ENCODE data around the gene KIF16B. TPM values are rescaled to one million over a fixed set of nuclear protein-coding genes. Genes with fewer than 3 reads are reported as not detected.

Gene KIF16B
- polyA plus RNA-seq, 5 donors = 9.8 to 12.6 (median 10.9) TPM

- DNase-seq = no peak
Observed at GRCh38 chr20:16295534-16295933, 277.7 kb downstream of the KIF16B start.

GRCh38 chr20:16293590-16293989 is 279.7 kb downstream of the KIF16B start:
- DNase-seq = no peak

- no peak for DNase-seq
Observed at GRCh38 chr20:16292226-16292880, 280.9 kb downstream of the KIF16B start.

- DNase-seq = no peak
Observed at GRCh38 chr20:16290358-16290757, 282.9 kb downstream of the KIF16B start.

GRCh38 chr20:16287776-16288175 is 285.5 kb downstream of the KIF16B start:
- DNase-seq = no peak

- DNase-seq = no peak
Observed at GRCh38 chr20:16286601-16287000, 286.6 kb downstream of the KIF16B start.

GRCh38 chr20:16284385-16285100 is 288.7 kb downstream of the KIF16B start:
- no peak for DNase-seq

- DNase-seq = no peak
Observed at GRCh38 chr20:16283978-16284377, 289.3 kb downstream of the KIF16B start.

- no peak for DNase-seq
Observed at GRCh38 chr20:16283307-16283706, 289.9 kb downstream of the KIF16B start.

DNA sequence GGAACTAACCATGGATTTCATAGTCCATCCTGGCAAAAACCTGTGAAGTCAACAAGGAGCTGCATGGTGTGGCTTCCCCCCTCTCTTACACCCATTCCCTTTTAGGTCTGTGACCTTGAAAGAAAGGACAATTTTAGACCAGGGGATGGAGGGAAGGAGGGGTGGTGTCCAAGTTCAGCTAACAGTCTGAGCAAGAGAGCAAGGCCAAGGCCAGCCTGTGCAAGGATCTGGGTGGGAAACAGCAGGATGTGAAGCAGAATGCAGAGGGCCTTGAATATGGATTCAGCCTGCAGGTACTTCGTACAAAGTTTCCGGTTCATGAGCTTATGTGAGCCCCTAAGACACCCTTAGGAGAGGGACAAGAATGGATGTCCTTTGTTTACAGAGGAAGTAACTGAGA is 293.0 kb downstream of the KIF16B start:
- DNase-seq = no peak

- no peak for DNase-seq
Observed at GRCh38 chr20:16279320-16279719, 293.9 kb downstream of the KIF16B start.

- peak; percentile 27 to 40 for DNase-seq
Observed at GRCh38 chr20:16273812-16274555, 299.3 kb downstream of the KIF16B start.

DNA sequence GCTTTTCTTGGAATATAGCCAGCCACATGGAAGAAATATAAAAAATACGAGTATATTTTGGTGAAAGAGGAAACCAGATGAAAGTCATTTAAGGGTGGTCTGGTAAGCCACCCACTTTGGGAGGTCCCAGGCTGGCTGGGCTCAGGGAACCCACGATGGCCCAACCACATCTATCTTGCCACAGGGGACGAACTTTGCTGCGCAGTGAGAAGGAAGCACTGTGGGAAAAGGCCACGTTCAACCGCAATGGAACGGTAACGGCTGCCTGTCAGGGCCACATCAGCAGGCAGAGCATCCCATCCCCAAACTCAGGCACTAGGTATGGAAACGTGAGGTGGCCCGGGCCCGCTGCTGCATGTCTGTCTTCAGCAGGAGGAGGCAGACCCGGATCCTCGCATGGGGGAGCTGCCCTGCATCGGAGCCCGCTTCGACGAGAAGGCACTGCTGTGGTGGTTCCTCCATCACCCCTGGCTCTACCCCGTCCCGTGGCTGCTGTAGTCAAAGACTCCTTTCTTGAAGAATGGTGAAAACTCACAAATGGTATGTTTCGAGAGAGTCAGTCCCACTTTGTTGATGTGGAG is 300.4 kb downstream of the KIF16B start:
- DNase-seq = no peak

DNA sequence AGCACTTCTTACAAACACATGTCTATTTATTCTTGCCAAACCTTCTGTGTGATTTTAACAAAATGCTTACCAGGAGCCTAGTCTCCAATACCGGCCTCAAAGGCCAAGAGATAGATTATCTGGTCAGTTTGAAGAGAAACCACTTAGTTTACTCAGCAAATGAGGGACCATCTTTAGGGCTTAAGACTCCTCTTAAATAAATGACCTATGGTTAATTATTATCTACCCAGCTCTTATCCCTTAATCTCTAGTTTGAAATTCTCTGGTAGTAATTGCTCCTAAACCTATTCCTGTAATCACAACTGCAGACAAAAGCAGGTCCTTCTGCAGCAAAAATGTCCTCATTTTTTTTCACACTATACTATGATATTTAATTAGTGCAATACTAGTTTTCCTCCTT is 301.8 kb downstream of the KIF16B start:
- DNase-seq = no peak

DNA sequence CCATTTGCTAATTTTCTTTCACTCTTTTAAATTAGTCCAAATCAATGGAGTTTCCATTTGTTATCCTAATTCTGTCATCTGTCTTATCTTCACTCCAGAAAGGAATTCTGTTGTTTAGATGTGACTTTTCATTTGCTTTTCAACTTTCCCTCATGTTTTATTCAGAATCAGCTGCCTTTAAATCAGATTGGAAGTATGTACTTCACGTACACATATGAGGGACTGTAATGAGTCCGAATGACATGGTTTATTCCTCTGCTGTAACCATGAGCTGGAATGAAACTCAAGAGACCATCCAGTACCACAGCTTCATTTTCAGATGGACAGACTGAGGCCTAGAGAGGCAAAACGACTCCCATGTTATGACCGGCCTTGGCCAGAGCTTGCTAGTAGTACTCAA is 302.3 kb downstream of the KIF16B start:
- DNase-seq = no peak

GRCh38 chr20:16270314-16270931 is 302.8 kb downstream of the KIF16B start:
- DNase-seq = no peak

GRCh38 chr20:16267526-16267925 is 305.7 kb downstream of the KIF16B start:
- no peak for DNase-seq

GRCh38 chr20:16265334-16265733 is 307.9 kb downstream of the KIF16B start:
- no peak for DNase-seq

GRCh38 chr20:16263582-16263981 is 309.7 kb downstream of the KIF16B start:
- DNase-seq = no peak

GRCh38 chr20:16262594-16262993 is 310.7 kb downstream of the KIF16B start:
- DNase-seq = no peak

GRCh38 chr20:16261733-16262273 is 311.4 kb downstream of the KIF16B start:
- DNase-seq = no peak

DNA sequence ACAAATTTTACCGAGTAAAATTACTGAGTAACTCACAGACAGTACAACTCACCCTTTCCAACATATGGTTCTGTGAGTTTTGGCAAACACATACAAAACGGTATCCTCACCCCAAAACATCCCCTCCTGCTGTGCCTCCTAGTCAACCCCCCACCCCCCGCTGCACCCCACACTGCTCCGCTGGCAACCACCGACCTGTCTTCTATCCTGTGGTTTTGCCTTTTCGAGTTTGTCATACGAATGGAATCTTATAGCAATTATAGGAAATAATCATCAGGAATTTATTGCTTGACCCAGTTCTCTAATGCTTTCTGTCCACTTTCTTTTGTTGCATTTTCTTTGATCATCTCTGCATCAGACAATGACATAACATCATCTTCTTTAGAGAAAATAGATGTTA is 312.3 kb downstream of the KIF16B start:
- DNase-seq = no peak

Measured in right lung (tissue), 5 donors.